HepG2 (cell line): ENCODE measurements around the gene CLRN2. TPM values are rescaled to one million over a fixed set of nuclear protein-coding genes. Genes with fewer than 3 reads are reported as not detected.

Experiments
- ADNP ChIP-seq: sonication (generic); formaldehyde crosslinking; IDR thresholded peaks from 2 replicates; pipeline ENCODE4 v1.4.0; 2020; ENCODE audit warnings: missing genetic modification reagents
- ARID3A ChIP-seq: IDR thresholded peaks from 2 replicates; pipeline ENCODE4 v1.6.1; 2012; ENCODE audit warnings: low read depth, low read length, improper control_type of control experiment
- ASH2L ChIP-seq: fragments of 300-600, 200-600 bp; sonication (generic); IDR thresholded peaks from 2 replicates; pipeline ENCODE4 v1.7.0; 2017; ENCODE audit warnings: low read depth, mild to moderate bottlenecking, moderate library complexity, mixed read lengths, low read length; ENCODE audit not compliant: insufficient read length
- CBX2 ChIP-seq, 2 experiments: fragments of 200-600 bp in 1 of 2; sonication (generic); formaldehyde crosslinking in 1 of 2; IDR thresholded peaks; 2 replicates each; pipeline versions ENCODE4 v1.7.0 to v1.8.1; 2018 to 2022; ENCODE audit warnings: low read depth in 2 of 2, low read length in 1 of 2, mild to moderate bottlenecking in 1 of 2, missing genetic modification reagents in 1 of 2
- DDIT3 ChIP-seq: sonication (generic); formaldehyde crosslinking; IDR thresholded peaks from 2 replicates; pipeline ENCODE4 v1.4.0; 2020; ENCODE audit warnings: mild to moderate bottlenecking, missing genetic modification reagents
- HNRNPLL ChIP-seq: fragments of 200-400 bp; formaldehyde crosslinking; IDR thresholded peaks from 2 replicates; pipeline ENCODE4 v1.6.1; 2017; ENCODE audit warnings: mild to moderate bottlenecking, low read depth, low read length; ENCODE audit not compliant: poor library complexity, severe bottlenecking
- KDM1A ChIP-seq: IDR thresholded peaks from 2 replicates; pipeline ENCODE4 v1.6.1; 2016; ENCODE audit warnings: missing compliant biosample characterization
- MIER2 ChIP-seq: IDR thresholded peaks from 2 replicates; pipeline ENCODE4 v1.6.1; 2016; ENCODE audit warnings: missing biosample characterization, missing genetic modification reagents
- MXI1 ChIP-seq: IDR thresholded peaks from 3 replicates; pipeline ENCODE4 v1.6.1; 2012; ENCODE audit warnings: low read depth, low read length, inconsistent platforms, borderline replicate concordance
- NCOA2 ChIP-seq: sonication (generic); formaldehyde crosslinking; IDR thresholded peaks from 2 replicates; pipeline ENCODE4 v1.8.0; 2022; ENCODE audit warnings: inconsistent platforms
- NR2C2 ChIP-seq: sonication (generic); formaldehyde crosslinking; IDR thresholded peaks from 2 replicates; pipeline ENCODE4 v1.4.0; 2020; ENCODE audit warnings: missing genetic modification reagents, mild to moderate bottlenecking, moderate library complexity, borderline replicate concordance
- RXRB ChIP-seq: IDR thresholded peaks from 2 replicates; pipeline ENCODE4 v1.6.1; 2016; ENCODE audit warnings: borderline replicate concordance, missing genetic modification reagents, missing compliant biosample characterization
- SP5 ChIP-seq: IDR thresholded peaks from 2 replicates; pipeline ENCODE4 v1.6.1; 2016; ENCODE audit warnings: low read depth, borderline replicate concordance
- TCF7 ChIP-seq: sonication (generic); IDR thresholded peaks from 2 replicates; pipeline ENCODE4 v1.6.1; 2016; ENCODE audit warnings: antibody characterized with exemption, low read depth
- YEATS4 ChIP-seq: sonication (generic); formaldehyde crosslinking; IDR thresholded peaks from 2 replicates; pipeline ENCODE4 v1.4.0; 2020; ENCODE audit warnings: missing genetic modification reagents, borderline replicate concordance
- ZMAT3 ChIP-seq: sonication (generic); formaldehyde crosslinking; conservative IDR thresholded peaks from 2 replicates; pipeline ENCODE4 v1.7.0; 2021; ENCODE audit warnings: missing genetic modification reagents
- ZMYM2 ChIP-seq: sonication (generic); formaldehyde crosslinking; IDR thresholded peaks from 2 replicates; pipeline ENCODE4 v1.8.0; 2022; ENCODE audit warnings: mild to moderate bottlenecking, missing genetic modification reagents
- ZNF124 ChIP-seq: sonication (generic); formaldehyde crosslinking; IDR thresholded peaks from 2 replicates; pipeline ENCODE4 v1.4.0; 2020; ENCODE audit warnings: missing genetic modification reagents
- ZNF263 ChIP-seq: sonication (generic); formaldehyde crosslinking; IDR thresholded peaks from 2 replicates; pipeline ENCODE4 v1.4.0; 2020; ENCODE audit warnings: missing genetic modification reagents
- polyA plus RNA-seq, 8 experiments: library from polyadenylated mRNA; depleted of rRNA in 3 of 8; stranded (reverse) in 7 of 8; unstranded in 1 of 8; fragments of >200 nt; fragmentation: Illumina TruSeq in 4 of 8; extraction: Trizol in 4 of 8; gene quantifications; 2 replicates each; pipeline versions ENCODE4 v1.2.1 to v1.2.3, GENCODE V29; 2011 to 2016; ENCODE audit warnings: low read depth in 4 of 8, missing spikeins in 1 of 8, mixed read lengths in 1 of 8; ENCODE audit not compliant: insufficient read depth in 1 of 8
- total RNA-seq, 5 experiments: library from RNA; depleted of rRNA; stranded (reverse); fragments of >200 nt; fragmentation: Illumina TruSeq; extraction: Trizol; gene quantifications; 2 replicates each; pipeline ENCODE4 v1.2.3, GENCODE V29; 2016; ENCODE audit warnings: low read depth in 1 of 5
- TF ChIP-seq, protein P1 (sequence below): sonication (generic); formaldehyde crosslinking; IDR thresholded peaks from 2 replicates; pipeline ENCODE4 v1.5.1; 2020; ENCODE audit warnings: missing genetic modification reagents, mild to moderate bottlenecking, borderline replicate concordance
- TF ChIP-seq, protein P2 (sequence below): sonication (generic); formaldehyde crosslinking; IDR thresholded peaks from 2 replicates; pipeline ENCODE4 v1.4.0; 2020; ENCODE audit warnings: missing genetic modification reagents
- TF ChIP-seq, protein P3 (sequence below): sonication (generic); IDR thresholded peaks from 2 replicates; pipeline ENCODE4 v1.6.1; 2016; ENCODE audit warnings: low read depth, borderline replicate concordance

CLRN2 gene
- total and polyA plus RNA-seq, 2 of the 13 experiments (the other 11 are each of a cell fraction or from before 2014, with no cell fraction given), result not detected

DNA sequence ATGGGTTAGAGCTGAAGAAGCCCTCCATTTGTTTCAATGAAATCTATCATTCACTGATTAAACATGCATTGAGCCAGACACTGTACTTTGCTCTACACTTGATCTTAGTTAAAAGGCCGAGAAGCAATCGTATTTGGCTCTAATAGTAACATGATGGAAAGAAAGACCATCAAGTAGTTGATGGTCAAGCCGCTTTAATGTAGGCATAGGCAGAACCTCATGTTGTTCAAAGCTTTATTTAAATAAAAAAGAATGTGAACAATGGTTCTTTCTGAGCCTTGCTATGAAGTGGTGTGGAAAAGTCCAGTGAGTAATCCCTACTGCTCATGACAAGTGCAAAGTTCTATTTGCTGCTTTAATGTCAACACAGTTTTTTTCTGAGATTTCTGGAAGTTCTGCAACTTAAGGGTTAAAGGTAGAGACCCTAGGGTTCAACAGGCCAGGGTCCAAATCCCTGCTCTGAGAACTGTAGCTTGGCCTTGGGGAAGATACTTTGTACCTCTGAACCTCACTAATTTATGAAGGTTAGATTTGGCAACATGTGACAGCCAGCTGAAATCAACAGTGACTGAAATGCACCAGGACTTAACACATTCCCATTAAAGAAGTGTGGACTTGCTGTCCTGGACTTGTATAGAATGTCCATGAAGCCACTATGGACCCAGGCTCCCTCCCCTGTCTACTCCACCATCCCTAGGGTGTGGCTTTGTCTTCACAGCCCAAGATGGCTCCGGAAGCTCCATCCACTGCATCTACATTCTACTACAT lies 44.2 kb downstream of the CLRN2 start (continued):
- peak; percentile 94 for TF ChIP-seq RXRB (CRISPR knock-in tag)
- TF ChIP-seq NR2C2, result peak; percentile 95
- peak; percentile 74; the same call in 1 of the 2 replicates for TF ChIP-seq ZNF124
- TF ChIP-seq ZMAT3 (CRISPR knock-in tag), result 0 out of 2 replicates have a peak, but pooled peaks have one; percentile 46
- TF ChIP-seq, protein P1, sequence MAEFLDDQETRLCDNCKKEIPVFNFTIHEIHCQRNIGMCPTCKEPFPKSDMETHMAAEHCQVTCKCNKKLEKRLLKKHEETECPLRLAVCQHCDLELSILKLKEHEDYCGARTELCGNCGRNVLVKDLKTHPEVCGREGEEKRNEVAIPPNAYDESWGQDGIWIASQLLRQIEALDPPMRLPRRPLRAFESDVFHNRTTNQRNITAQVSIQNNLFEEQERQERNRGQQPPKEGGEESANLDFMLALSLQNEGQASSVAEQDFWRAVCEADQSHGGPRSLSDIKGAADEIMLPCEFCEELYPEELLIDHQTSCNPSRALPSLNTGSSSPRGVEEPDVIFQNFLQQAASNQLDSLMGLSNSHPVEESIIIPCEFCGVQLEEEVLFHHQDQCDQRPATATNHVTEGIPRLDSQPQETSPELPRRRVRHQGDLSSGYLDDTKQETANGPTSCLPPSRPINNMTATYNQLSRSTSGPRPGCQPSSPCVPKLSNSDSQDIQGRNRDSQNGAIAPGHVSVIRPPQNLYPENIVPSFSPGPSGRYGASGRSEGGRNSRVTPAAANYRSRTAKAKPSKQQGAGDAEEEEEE (CRISPR knock-in tag), result no peak
- peak; percentile 98 for TF ChIP-seq ASH2L
- no peak for TF ChIP-seq HNRNPLL
- TF ChIP-seq, protein P2, sequence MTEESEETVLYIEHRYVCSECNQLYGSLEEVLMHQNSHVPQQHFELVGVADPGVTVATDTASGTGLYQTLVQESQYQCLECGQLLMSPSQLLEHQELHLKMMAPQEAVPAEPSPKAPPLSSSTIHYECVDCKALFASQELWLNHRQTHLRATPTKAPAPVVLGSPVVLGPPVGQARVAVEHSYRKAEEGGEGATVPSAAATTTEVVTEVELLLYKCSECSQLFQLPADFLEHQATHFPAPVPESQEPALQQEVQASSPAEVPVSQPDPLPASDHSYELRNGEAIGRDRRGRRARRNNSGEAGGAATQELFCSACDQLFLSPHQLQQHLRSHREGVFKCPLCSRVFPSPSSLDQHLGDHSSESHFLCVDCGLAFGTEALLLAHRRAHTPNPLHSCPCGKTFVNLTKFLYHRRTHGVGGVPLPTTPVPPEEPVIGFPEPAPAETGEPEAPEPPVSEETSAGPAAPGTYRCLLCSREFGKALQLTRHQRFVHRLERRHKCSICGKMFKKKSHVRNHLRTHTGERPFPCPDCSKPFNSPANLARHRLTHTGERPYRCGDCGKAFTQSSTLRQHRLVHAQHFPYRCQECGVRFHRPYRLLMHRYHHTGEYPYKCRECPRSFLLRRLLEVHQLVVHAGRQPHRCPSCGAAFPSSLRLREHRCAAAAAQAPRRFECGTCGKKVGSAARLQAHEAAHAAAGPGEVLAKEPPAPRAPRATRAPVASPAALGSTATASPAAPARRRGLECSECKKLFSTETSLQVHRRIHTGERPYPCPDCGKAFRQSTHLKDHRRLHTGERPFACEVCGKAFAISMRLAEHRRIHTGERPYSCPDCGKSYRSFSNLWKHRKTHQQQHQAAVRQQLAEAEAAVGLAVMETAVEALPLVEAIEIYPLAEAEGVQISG, result peak; percentile 77
- peak; percentile 99 for TF ChIP-seq ARID3A
- peak; percentile 46; the same call in 1 of the 2 replicates for TF ChIP-seq ZNF263 (CRISPR knock-in tag)
- TF ChIP-seq KDM1A, result peak; percentile 93
- peak; percentile 84; the same call in 1 of the 2 replicates for TF ChIP-seq YEATS4 (CRISPR knock-in tag)
- TF ChIP-seq, protein P3, sequence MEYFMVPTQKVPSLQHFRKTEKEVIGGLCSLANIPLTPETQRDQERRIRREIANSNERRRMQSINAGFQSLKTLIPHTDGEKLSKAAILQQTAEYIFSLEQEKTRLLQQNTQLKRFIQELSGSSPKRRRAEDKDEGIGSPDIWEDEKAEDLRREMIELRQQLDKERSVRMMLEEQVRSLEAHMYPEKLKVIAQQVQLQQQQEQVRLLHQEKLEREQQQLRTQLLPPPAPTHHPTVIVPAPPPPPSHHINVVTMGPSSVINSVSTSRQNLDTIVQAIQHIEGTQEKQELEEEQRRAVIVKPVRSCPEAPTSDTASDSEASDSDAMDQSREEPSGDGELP, result peak; percentile 96
- peak; percentile 100 for TF ChIP-seq ZMYM2
- TF ChIP-seq MIER2 (CRISPR knock-in tag), result peak; percentile 76
- no peak for TF ChIP-seq CBX2 (IDR thresholded peaks at IDR 0.05; ENCODE audit: low read depth, low read length)
- 0 out of 2 replicates have a peak, but pooled peaks have one; percentile 40 for TF ChIP-seq CBX2 (CRISPR knock-in tag; IDR thresholded peaks at IDR 0.05; ENCODE audit: low read depth)
- TF ChIP-seq DDIT3 (CRISPR knock-in tag), result no peak
- peak; percentile 54; the same call in 1 of the 2 replicates for TF ChIP-seq ADNP
- TF ChIP-seq SP5 (CRISPR knock-in tag), result peak; percentile 24; the same call in 1 of the 2 replicates
- peak; percentile 98 for TF ChIP-seq NCOA2
- peak; percentile 65; the same call in 2 of the 3 replicates for TF ChIP-seq MXI1
- peak; percentile 82 for TF ChIP-seq TCF7
